HepG2 (cell line): ENCODE data around the gene PMVK. TPM values are rescaled to one million over a fixed set of nuclear protein-coding genes. Genes with fewer than 3 reads are reported as not detected.

ENCODE experiments used
- ATAC-seq: fragments of 200-7000 bp; cut with Tn5 transposase; 3 replicates; pipeline ENCODE4 v1.9.1; 2020; ENCODE audit warnings: mild to moderate bottlenecking, moderate library complexity
- BruUV-seq: library from RNA; stranded (reverse); fragments of 400-500 nt; replicated peaks from 2 replicates; lab custom pipeline; 2021; lab: Mats Ljungman, UMichigan
- CTCF ChIA-PET: fragments of 300-600 bp; formaldehyde crosslinking; extraction: SDS; loops from one replicate; lab custom pipeline; 2021; ENCODE audit warnings: low total read pairs, inconsistent platforms, low intra/inter-chr PET ratio; lab: Yijun Ruan, JAX
- POLR2A ChIA-PET: fragments of 350-600 bp; sonication (Branson Sonifier 250); formaldehyde crosslinking; loops from one replicate; lab custom pipeline; 2020; ENCODE audit warnings: antibody characterized with exemption, inconsistent platforms; lab: Yijun Ruan, JAX
- DNase-seq: peaks from one replicate; pipeline ENCODE4 v3.0.0-alpha.2; 2015; ENCODE audit warnings: low spot score
- FAIRE-seq: peaks from 3 replicates; lab custom pipeline; 2011; peaks lifted over from hg19 to GRCh38; lab: Jason Lieb, UNC
- H2AFZ ChIP-seq: one replicate; pipeline ENCODE4 v1.6.1; 2011; ENCODE audit warnings: low read length, inconsistent platforms
- H3K27ac ChIP-seq: fragments of 300-600 bp; 3 replicates; pipeline ENCODE4 v1.8.0; 2011; ENCODE audit warnings: mixed run types, mild to moderate bottlenecking, mixed read lengths, low read length, inconsistent platforms; ENCODE audit not compliant: insufficient read depth; ENCODE audit errors: extremely low read length
- H3K27me3 ChIP-seq, 2 experiments: fragments of 200-600 bp in 1 of 2; 2 replicates in 1 of 2; 3 replicates in 1 of 2; pipeline versions ENCODE4 v1.6.0 to v1.8.0; 2011; ENCODE audit warnings: low read length in 2 of 2, mild to moderate bottlenecking in 2 of 2, moderate library complexity in 2 of 2, inconsistent platforms in 1 of 2; ENCODE audit not compliant: insufficient read depth in 2 of 2, control insufficient read depth in 1 of 2
- H3K36me3 ChIP-seq, 2 experiments: fragments of 200-600 bp in 1 of 2; replicated peaks in 1 of 2; 2 replicates in 1 of 2; 3 replicates in 1 of 2; pipeline versions ENCODE4 v1.5.1 to v1.8.0; 2011; ENCODE audit warnings: low read length in 2 of 2, inconsistent platforms in 1 of 2; ENCODE audit not compliant: insufficient read depth in 2 of 2, control insufficient read depth in 1 of 2
- H3K4me1 ChIP-seq: 2 replicates; pipeline ENCODE4 v1.5.1; 2012; ENCODE audit warnings: low read length, inconsistent platforms; ENCODE audit not compliant: insufficient read depth
- H3K4me2 ChIP-seq: 2 replicates; pipeline ENCODE4 v1.6.0; 2011; ENCODE audit warnings: low read depth, low read length, inconsistent platforms
- H3K4me3 ChIP-seq, 3 experiments: fragments of 200-600 bp in 1 of 3; sonication (generic), shearing (Covaris generic) in 1 of 3; replicated peaks in 1 of 3; 2 replicates each; pipeline ENCODE4 v1.5.1; 2011 to 2016; ENCODE audit warnings: low read length in 3 of 3, inconsistent platforms in 2 of 3, low read depth in 2 of 3, mild to moderate bottlenecking in 2 of 3, control low read depth in 1 of 3, mixed read lengths in 1 of 3; ENCODE audit not compliant: insufficient read depth in 1 of 3
- H3K79me2 ChIP-seq: one replicate; pipeline ENCODE4 v1.6.1; 2011; ENCODE audit warnings: low read length, inconsistent platforms; ENCODE audit not compliant: insufficient read depth
- H3K9ac ChIP-seq: 2 replicates; pipeline ENCODE4 v1.6.0; 2011; ENCODE audit warnings: mild to moderate bottlenecking, low read depth, low read length, inconsistent platforms; ENCODE audit not compliant: insufficient read depth
- H3K9me3 ChIP-seq: 2 replicates; pipeline ENCODE4 v1.5.1; 2012; ENCODE audit warnings: mild to moderate bottlenecking, low read length
- H4K20me1 ChIP-seq: 2 replicates; pipeline ENCODE4 v1.6.0; 2011; ENCODE audit warnings: inconsistent platforms, mild to moderate bottlenecking, low read length, moderate library complexity; ENCODE audit not compliant: insufficient read depth
- CERS6 ChIP-seq: sonication (generic); formaldehyde crosslinking; IDR thresholded peaks from 2 replicates; pipeline ENCODE4 v1.5.0; 2020; ENCODE audit warnings: missing genetic modification reagents
- EP300 ChIP-seq, 3 experiments: sonication (generic) in 1 of 3; formaldehyde crosslinking in 1 of 3; IDR thresholded peaks; 2 replicates each; pipeline versions ENCODE4 v1.5.1 to v1.6.1; 2011 to 2020; ENCODE audit warnings: low read depth in 2 of 3, low read length in 2 of 3, borderline replicate concordance in 1 of 3, improper control_type of control experiment in 1 of 3, mild to moderate bottlenecking in 1 of 3, missing genetic modification reagents in 1 of 3, moderate library complexity in 1 of 3
- ESRRA ChIP-seq: sonication (generic); formaldehyde crosslinking; IDR thresholded peaks from 2 replicates; pipeline ENCODE4 v1.5.1; 2020; ENCODE audit warnings: mild to moderate bottlenecking, low read depth, missing genetic modification reagents
- FOXC1 ChIP-seq: sonication (generic); formaldehyde crosslinking; IDR thresholded peaks from 2 replicates; pipeline ENCODE4 v1.8.0; 2022; ENCODE audit warnings: mild to moderate bottlenecking, missing genetic modification reagents, borderline replicate concordance
- HOXA7 ChIP-seq: sonication (generic); formaldehyde crosslinking; IDR thresholded peaks from 2 replicates; pipeline ENCODE4 v1.8.1; 2022; ENCODE audit warnings: mild to moderate bottlenecking, missing genetic modification reagents, moderate library complexity
- IRF2 ChIP-seq: IDR thresholded peaks from 2 replicates; pipeline ENCODE4 v1.6.1; 2018; ENCODE audit warnings: missing genetic modification reagents, missing compliant biosample characterization
- MTA1 ChIP-seq: sonication (generic); formaldehyde crosslinking; IDR thresholded peaks from 2 replicates; pipeline ENCODE4 v1.4.0; 2020; ENCODE audit warnings: missing genetic modification reagents, mild to moderate bottlenecking, borderline replicate concordance
- PHF20 ChIP-seq: sonication (generic); formaldehyde crosslinking; IDR thresholded peaks from 2 replicates; pipeline ENCODE4 v1.5.0; 2020; ENCODE audit warnings: mild to moderate bottlenecking, missing genetic modification reagents
- PLRG1 ChIP-seq: fragments of 450-650 bp; conservative IDR thresholded peaks from 2 replicates; pipeline ENCODE4 v1.6.1; 2016
- TBP ChIP-seq: sonication (generic); formaldehyde crosslinking; IDR thresholded peaks from 2 replicates; pipeline ENCODE4 v1.5.0; 2020; ENCODE audit warnings: missing genetic modification reagents
- WIZ ChIP-seq: sonication (generic); formaldehyde crosslinking; IDR thresholded peaks from 2 replicates; pipeline ENCODE4 v1.5.1; 2020; ENCODE audit warnings: mild to moderate bottlenecking, missing genetic modification reagents
- ZFP1 ChIP-seq: IDR thresholded peaks from 2 replicates; pipeline ENCODE4 v1.6.1; 2016
- ZFP36 ChIP-seq: fragments of 150-350 bp; IDR thresholded peaks from 2 replicates; pipeline ENCODE4 v1.6.1; 2018; ENCODE audit warnings: borderline replicate concordance, low read length, low read depth; ENCODE audit not compliant: partially characterized antibody
- ZNF318 ChIP-seq: sonication (generic); formaldehyde crosslinking; IDR thresholded peaks from 2 replicates; pipeline ENCODE4 v1.4.0; 2020; ENCODE audit warnings: mild to moderate bottlenecking, missing genetic modification reagents
- ZNF616 ChIP-seq: sonication (generic); formaldehyde crosslinking; IDR thresholded peaks from 2 replicates; pipeline ENCODE4 v1.5.0; 2020; ENCODE audit warnings: low read depth, mild to moderate bottlenecking, missing genetic modification reagents
- ZNF709 ChIP-seq: sonication (generic); formaldehyde crosslinking; IDR thresholded peaks from 2 replicates; pipeline ENCODE4 v1.5.0; 2020; ENCODE audit warnings: mild to moderate bottlenecking, missing genetic modification reagents
- ZSCAN30 ChIP-seq: sonication (generic); formaldehyde crosslinking; IDR thresholded peaks from 2 replicates; pipeline ENCODE4 v1.5.0; 2020; ENCODE audit warnings: mild to moderate bottlenecking, missing genetic modification reagents
- WGBS: methylation state at CpG from one replicate; pipeline ENCODE4 v1.1.6; 2017; ENCODE audit warnings: low lambda C conversion rate; 5-methylcytosine and 5-hydroxymethylcytosine counted together
- in situ Hi-C: cut with HindIII; loops from 2 replicates; pipeline ENCODE4 v1.10.0; 2017; ENCODE audit warnings: low pct_unique_long_range_greater_than_20kb; ENCODE audit not compliant: extremely low pct_ligation_motif_present
- intact Hi-C: fragments of 100-400 bp; cut with micrococcal nuclease; formaldehyde crosslinking; loops from one replicate; pipeline ENCODE4 v1.10.0; 2022; ENCODE audit not compliant: unreplicated experiment
- polyA plus RNA-seq, 8 experiments: library from polyadenylated mRNA; depleted of rRNA in 3 of 8; stranded (reverse) in 7 of 8; unstranded in 1 of 8; fragments of >200 nt; fragmentation: Illumina TruSeq in 4 of 8; extraction: Trizol in 4 of 8; gene quantifications; 2 replicates each; pipeline versions ENCODE4 v1.2.1 to v1.2.3, GENCODE V29; 2011 to 2016; ENCODE audit warnings: low read depth in 4 of 8, missing spikeins in 1 of 8, mixed read lengths in 1 of 8; ENCODE audit not compliant: insufficient read depth in 1 of 8
- total RNA-seq, 5 experiments: library from RNA; depleted of rRNA; stranded (reverse); fragments of >200 nt; fragmentation: Illumina TruSeq; extraction: Trizol; gene quantifications; 2 replicates each; pipeline ENCODE4 v1.2.3, GENCODE V29; 2016; ENCODE audit warnings: low read depth in 1 of 5

The PMVK gene
- total and polyA plus RNA-seq, 2 of the 13 experiments (the other 11 are each of a cell fraction or from before 2014, with no cell fraction given), result 3.9 to 12.6 TPM

- no peaks in the 10 kb centered on the region for H3K79me2 ChIP-seq
- 0 out of 5 replicates have a peak, but pooled peaks cover 0 to 15% of the 10 kb centered on the region in 2 experiments for H3K27me3 ChIP-seq
- BruUV-seq, result no TSS peak
- no peak overlapping the region for H3K27ac ChIP-seq
- DNase-seq (no peak), ATAC-seq (no peak), FAIRE-seq (no peak)
- H3K36me3 ChIP-seq, result no peaks in the 10 kb centered on the region
- intact Hi-C loops (no loop called here), in situ Hi-C loops (no loop called here)
- H2AFZ ChIP-seq, result no peak overlapping the region
- no peaks in the 10 kb centered on the region for H3K9me3 ChIP-seq
- no peak overlapping the region for H3K9ac ChIP-seq
- no peaks in the 10 kb centered on the region for H4K20me1 ChIP-seq
- no peak overlapping the region for H3K4me3 ChIP-seq
- WGBS, result 40% methylated on average over 10 of the region's 10 CpGs
- no peaks in the 10 kb centered on the region for H3K4me1 ChIP-seq
- CTCF ChIA-PET, result no interaction called here
- TF ChIP-seq PHF20 (no peak), FOXC1 (CRISPR knock-in tag) (no peak), HOXA7 (no peak), WIZ (no peak), ZNF616 (no peak), MTA1 (CRISPR knock-in tag) (no peak), ZNF709 (CRISPR knock-in tag) (no peak), EP300 (IDR thresholded peaks at IDR 0.05; ENCODE audit: low read depth in 2 of 2, low read length in 2 of 2) (no peak), EP300 (CRISPR knock-in tag; IDR thresholded peaks at IDR 0.05; ENCODE audit: borderline replicate concordance) (no peak), ZNF318 (CRISPR knock-in tag) (no peak), CERS6 (CRISPR knock-in tag) (no peak), PLRG1 (no peak), ZFP1 (CRISPR knock-in tag) (no peak), IRF2 (CRISPR knock-in tag) (no peak), ZSCAN30 (CRISPR knock-in tag) (no peak), ESRRA (CRISPR knock-in tag) (no peak), ZFP36 (no peak), TBP (CRISPR knock-in tag) (no peak)
- H3K4me2 ChIP-seq, result no peak overlapping the region
- POLR2A ChIA-PET, result no interaction called here
These were observed 39.7 kb downstream of the PMVK start for GRCh38 chr1:154896771-154897286.
